Keratinocyte (primary cell): Measurements from ENCODE around the gene EHMT1. TPM values are rescaled to one million over a fixed set of nuclear protein-coding genes. Genes with fewer than 3 reads are reported as not detected.

Source experiments
- DNase-seq: peaks from one replicate; pipeline ENCODE4 v3.0.0-alpha.2; 2011; ENCODE audit warnings: low read depth, missing footprints, low spot score
- FAIRE-seq: peaks from 2 replicates; lab custom pipeline; 2011; peaks lifted over from hg19 to GRCh38; lab: Jason Lieb, UNC
- H2AFZ ChIP-seq: 2 replicates; pipeline ENCODE4 v1.6.0; 2012; ENCODE audit warnings: low read length, control low read depth, inconsistent platforms; ENCODE audit not compliant: control insufficient read depth
- H3K27ac ChIP-seq: 2 replicates; pipeline ENCODE4 v1.5.1; 2011; ENCODE audit warnings: low read length; ENCODE audit not compliant: control insufficient read depth, insufficient read depth
- H3K27me3 ChIP-seq: 3 replicates; pipeline ENCODE4 v1.6.0; 2011; ENCODE audit warnings: low read length; ENCODE audit not compliant: control insufficient read depth, insufficient read depth; ENCODE audit errors: extremely low read depth
- H3K36me3 ChIP-seq, 2 experiments: 2 replicates in 1 of 2; 3 replicates in 1 of 2; pipeline ENCODE4 v1.5.1; 2011; ENCODE audit warnings: low read length in 2 of 2, mild to moderate bottlenecking in 1 of 2; ENCODE audit not compliant: control insufficient read depth in 2 of 2, insufficient read depth in 2 of 2; ENCODE audit errors: extremely low read depth in 1 of 2
- H3K4me1 ChIP-seq: 3 replicates; pipeline ENCODE4 v1.5.1; 2011; ENCODE audit warnings: low read length; ENCODE audit not compliant: control insufficient read depth, insufficient read depth; ENCODE audit errors: extremely low read depth
- H3K4me2 ChIP-seq: 3 replicates; pipeline ENCODE4 v1.6.0; 2011; ENCODE audit warnings: low read depth, low read length; ENCODE audit not compliant: control insufficient read depth, insufficient read depth; ENCODE audit errors: extremely low read depth
- H3K4me3 ChIP-seq, 3 experiments: fragments of 200-600 bp in 1 of 3; sonication (generic) in 1 of 3; 2 replicates in 2 of 3; 3 replicates in 1 of 3; pipeline ENCODE4 v1.5.1; 2011 to 2016; ENCODE audit warnings: low read length in 3 of 3, mild to moderate bottlenecking in 3 of 3, control low read depth in 2 of 3, inconsistent platforms in 1 of 3, low read depth in 1 of 3, mixed read lengths in 1 of 3, mixed run types in 1 of 3, moderate library complexity in 1 of 3; ENCODE audit not compliant: control insufficient read depth in 2 of 3, insufficient read depth in 2 of 3; ENCODE audit errors: extremely low read depth in 1 of 3
- H3K79me2 ChIP-seq: 2 replicates; pipeline ENCODE4 v1.6.0; 2012; ENCODE audit warnings: low read length; ENCODE audit not compliant: control insufficient read depth, insufficient read depth
- H3K9ac ChIP-seq: 3 replicates; pipeline ENCODE4 v1.6.0; 2011; ENCODE audit warnings: low read length; ENCODE audit not compliant: control insufficient read depth, insufficient read depth; ENCODE audit errors: extremely low read depth
- H3K9me1 ChIP-seq: 3 replicates; pipeline ENCODE4 v1.6.0; 2011; ENCODE audit warnings: low read length; ENCODE audit not compliant: control insufficient read depth, insufficient read depth; ENCODE audit errors: extremely low read depth
- H3K9me3 ChIP-seq: 2 replicates; pipeline ENCODE4 v1.5.1; 2012; ENCODE audit warnings: low read depth, low read length; ENCODE audit not compliant: control insufficient read depth
- H4K20me1 ChIP-seq: 3 replicates; pipeline ENCODE4 v1.6.0; 2011; ENCODE audit warnings: low read length; ENCODE audit not compliant: control insufficient read depth, insufficient read depth; ENCODE audit errors: extremely low read depth
- CTCF ChIP-seq, 3 experiments: IDR thresholded peaks in 1 of 3; conservative IDR thresholded peaks in 1 of 3; optimal IDR thresholded peaks in 1 of 3; 2 replicates in 2 of 3; 3 replicates in 1 of 3; pipeline versions ENCODE3 to v1.5.1; 2011; ENCODE audit warnings: low read length in 3 of 3, mild to moderate bottlenecking in 3 of 3, moderate library complexity in 2 of 3, control low read depth in 1 of 3, inconsistent platforms in 1 of 3; ENCODE audit not compliant: insufficient read depth in 2 of 3; ENCODE audit errors: extremely low read depth in 1 of 3
- EZH2 ChIP-seq: IDR thresholded peaks from one replicate; pipeline ENCODE4 v1.6.1; 2012; ENCODE audit warnings: inconsistent platforms, mild to moderate bottlenecking, low read length, moderate library complexity
- dilution Hi-C: fragments of 300-500 bp; cut with MboI; formaldehyde crosslinking; loops from one replicate; pipeline ENCODE4 v1.7.0; 2020; ENCODE audit warnings: low sequenced_read_pairs; ENCODE audit not compliant: extremely low pct_ligation_motif_present
- polyA plus RNA-seq, 5 experiments: library from polyadenylated mRNA; depleted of rRNA in 3 of 5; stranded (reverse) in 3 of 5; stranded (forward) in 1 of 5; unstranded in 1 of 5; fragments of >200 nt; gene quantifications; 1 replicate in 1 of 5; 2 replicates in 3 of 5; 3 replicates in 1 of 5; pipeline versions ENCODE4 v1.2.1 to v1.2.3, GENCODE V29; 2011 to 2012; ENCODE audit warnings: missing spikeins in 2 of 5, low read depth in 1 of 5, low replicate concordance in 1 of 5

Gene EHMT1
- polyA plus RNA-seq, 1 donor (not counting 4 experiments of a cell fraction or from before 2014, with no cell fraction given) = 25.9 TPM

- no peaks in the 10 kb centered on the region for H3K9me3 ChIP-seq
- dilution Hi-C loops = no loop called here
- H2AFZ ChIP-seq = no peak overlapping the region
- DNase-seq (no peak), FAIRE-seq (no peak)
- H3K9me1 ChIP-seq = no peaks in the 10 kb centered on the region
- no peak overlapping the region for H3K4me3 ChIP-seq
- no peak overlapping the region for H3K4me2 ChIP-seq
- peaks cover 28 to 36% of the 10 kb centered on the region in 2 experiments for H3K36me3 ChIP-seq
- H3K4me1 ChIP-seq = peaks cover 13% of the 10 kb centered on the region
- no peaks in the 10 kb centered on the region for H3K27me3 ChIP-seq
- no peaks in the 10 kb centered on the region for H4K20me1 ChIP-seq
- peaks cover 5% of the 10 kb centered on the region for H3K79me2 ChIP-seq
- no peak for TF ChIP-seq CTCF (optimal IDR thresholded peaks at IDR 0.05 in 1 of 3, IDR thresholded peaks at IDR 0.05 in 1 of 3, conservative IDR thresholded peaks at IDR 0.05 in 1 of 3; ENCODE audit: extremely low read depth in 1 of 3, insufficient read depth in 2 of 3, low read length in 3 of 3)
- TF ChIP-seq EZH2 = no peak
- H3K9ac ChIP-seq = no peak overlapping the region
- no peak overlapping the region for H3K27ac ChIP-seq
Observed at GRCh38 chr9:137761032-137761431, 142.2 kb downstream of the EHMT1 start.

GRCh38 chr9:137761793-137762192, 143.0 kb downstream of the EHMT1 start:
- peaks cover 32 to 36% of the 10 kb centered on the region in 2 experiments for H3K36me3 ChIP-seq
- FAIRE-seq = no peak

More at GRCh38 chr9:137761793-137762192, 143.0 kb downstream of the EHMT1 start:
- Histone ChIP-seq H3K79me2 (peaks cover 5% of the 10 kb centered on the region), H3K4me3 (no peak overlapping the region), H3K9me3 (no peaks in the 10 kb centered on the region), H3K27me3 (no peaks in the 10 kb centered on the region), H3K9ac (no peak overlapping the region), H3K9me1 (no peaks in the 10 kb centered on the region), H3K4me2 (no peak overlapping the region), H3K27ac (no peak overlapping the region), H4K20me1 (no peaks in the 10 kb centered on the region), H3K4me1 (peaks cover 13% of the 10 kb centered on the region), H2AFZ (no peak overlapping the region)
- TF ChIP-seq EZH2 = no peak
- no peak for TF ChIP-seq CTCF (optimal IDR thresholded peaks at IDR 0.05 in 1 of 3, IDR thresholded peaks at IDR 0.05 in 1 of 3, conservative IDR thresholded peaks at IDR 0.05 in 1 of 3; ENCODE audit: extremely low read depth in 1 of 3, insufficient read depth in 2 of 3, low read length in 3 of 3)
- DNase-seq = no peak
- dilution Hi-C loops = no loop called here
